ENCODE results near the gene TEX2. TPM values are rescaled to one million over a fixed set of nuclear protein-coding genes. Genes with fewer than 3 reads are reported as not detected.

TEX2 gene
- total and polyA plus RNA-seq, 9 of the 15 experiments (the other 6 are each of a cell fraction or from before 2014, with no cell fraction given): 4.1 to 27.6 (median 19.3) TPM

GRCh38 chr17:64163468-64163867, 99.6 kb downstream of the TEX2 start:
- CTCF ChIA-PET (ENCODE audit: low intra/inter-chr PET ratio): no interaction called here

More at GRCh38 chr17:64163468-64163867, 99.6 kb downstream of the TEX2 start:
- Histone ChIP-seq H3K27ac (ENCODE audit: extremely low read depth, low read depth, low read length) (no peak overlapping the region), H3K4me3 (no peak overlapping the region), H4K20me1 (replicated peaks; ENCODE audit: control insufficient read depth, insufficient read depth, low read length) (no peaks in the 10 kb centered on the region), H3K36me3 (ENCODE audit: control insufficient read depth, insufficient read depth, low read length) (peaks cover 54% of the 10 kb centered on the region), H3K9me1 (ENCODE audit: control insufficient read depth, insufficient read depth, low read length) (no peaks in the 10 kb centered on the region), H3K9ac (ENCODE audit: insufficient read depth in 1 of 2, low read depth in 2 of 2, low read length in 2 of 2) (no peak overlapping the region), H3K79me2 (ENCODE audit: control insufficient read depth, insufficient read depth, low read length) (no peaks in the 10 kb centered on the region), H3K4me1 (replicated peaks in 1 of 2; ENCODE audit: control insufficient read depth in 2 of 2, insufficient read depth in 2 of 2, low read length in 2 of 2) (no peaks in the 10 kb centered on the region), H3K4me2 (ENCODE audit: insufficient read depth, low read length) (no peak overlapping the region), H3K27me3 (ENCODE audit: control insufficient read depth in 2 of 2, insufficient read depth in 2 of 2, low read length in 2 of 2) (no peaks in the 10 kb centered on the region), H2AFZ (ENCODE audit: low read depth, low read length) (no peak overlapping the region), H3K9me3 (replicated peaks; ENCODE audit: control insufficient read depth, insufficient read depth, low read depth, low read length) (no peaks in the 10 kb centered on the region)
- DNase-seq (ENCODE audit: extremely low read depth in 1 of 4, low spot score in 3 of 4): no peak
- WGBS (ENCODE audit: insufficient coverage, low coverage, missing lambda C conversion rate): 73% methylated on average over 6 of the region's 6 CpGs
- no peak for ATAC-seq
- POLR2A ChIA-PET: no interaction called here
- in situ Hi-C loops (cut with MboI) (no loop called here), intact Hi-C loops (cut with micrococcal nuclease) (no loop called here)
- BruUV-seq (replicated peaks): no TSS peak
- no peak for FAIRE-seq
- TF ChIP-seq ZNF224 (CRISPR knock-in tag; IDR thresholded peaks at IDR 0.05) (no peak), TCF3 (CRISPR knock-in tag; IDR thresholded peaks at IDR 0.05) (no peak), YY1 (IDR thresholded peaks at IDR 0.05; ENCODE audit: borderline replicate concordance in 1 of 3, control insufficient read depth in 1 of 3, extremely low read depth in 1 of 3, insufficient read depth in 3 of 3, insufficient read length in 1 of 3, insufficient replicate concordance in 2 of 3, low read depth in 1 of 3, low read length in 2 of 3) (no peak), EZH2 (IDR thresholded peaks at IDR 0.05; ENCODE audit: borderline replicate concordance, low read depth, low read length) (no peak), STAG1 (CRISPR knock-in tag; IDR thresholded peaks at IDR 0.05; ENCODE audit: borderline replicate concordance) (no peak), ELK1 (CRISPR knock-in tag; IDR thresholded peaks at IDR 0.05) (no peak), SLC30A9 (CRISPR knock-in tag; IDR thresholded peaks at IDR 0.05) (no peak), ZBTB33 (CRISPR knock-in tag; IDR thresholded peaks at IDR 0.05) (no peak), SAFB2 (IDR thresholded peaks at IDR 0.05; ENCODE audit: borderline replicate concordance, low read depth, low read length, severe bottlenecking) (no peak), RBM17 (IDR thresholded peaks at IDR 0.05; ENCODE audit: borderline replicate concordance, low read depth, low read length) (no peak), MITF (IDR thresholded peaks at IDR 0.05) (no peak), TCF7L2 (IDR thresholded peaks at IDR 0.05; ENCODE audit: low read depth, low read length) (no peak), HMBOX1 (IDR thresholded peaks at IDR 0.05) (no peak), NFATC3 (IDR thresholded peaks at IDR 0.05) (no peak), KLF10 (CRISPR knock-in tag; IDR thresholded peaks at IDR 0.05) (no peak), BRF1 (IDR thresholded peaks at IDR 0.05; ENCODE audit: borderline replicate concordance, extremely low read depth, insufficient read length) (no peak), FOSL1 (tag; conservative IDR thresholded peaks at IDR 0.05) (no peak)
